OCI-LY1 (cell line): ENCODE measurements around the gene EDEM1.

Experiments
- H2AFZ ChIP-seq: fragments of 200-600 bp; sonication (generic), shearing (Covaris generic); 2 replicates; pipeline ENCODE4 v1.6.0; 2014; ENCODE audit warnings: antibody characterized with exemption, mild to moderate bottlenecking, low read length
- H3F3A ChIP-seq: fragments of 200-600 bp; sonication (generic), shearing (Covaris generic); 2 replicates; pipeline ENCODE4 v1.6.0; 2014; ENCODE audit warnings: mild to moderate bottlenecking, antibody characterized with exemption, low read length, moderate library complexity; ENCODE audit not compliant: insufficient read depth
- H3K27ac ChIP-seq: fragments of 200-600 bp; sonication (generic); 2 replicates; pipeline ENCODE4 v1.5.1; 2014; ENCODE audit warnings: low read length, mixed run types, mild to moderate bottlenecking, low read depth; ENCODE audit not compliant: poor library complexity, severe bottlenecking
- H3K27me3 ChIP-seq: fragments of 200-600 bp; sonication (generic); 2 replicates; pipeline ENCODE4 v1.6.0; 2014; ENCODE audit warnings: antibody characterized with exemption, mild to moderate bottlenecking, low read length, moderate library complexity; ENCODE audit not compliant: insufficient read depth
- H3K36me3 ChIP-seq: fragments of 200-600 bp; sonication (generic); 2 replicates; pipeline ENCODE4 v1.6.1; 2014; ENCODE audit warnings: mild to moderate bottlenecking, antibody characterized with exemption, low read length, moderate library complexity, mixed read lengths; ENCODE audit not compliant: insufficient read depth
- H3K4me1 ChIP-seq: fragments of 200-600 bp; sonication (generic); 2 replicates; pipeline ENCODE4 v1.5.1; 2014; ENCODE audit warnings: mild to moderate bottlenecking, low read length, moderate library complexity; ENCODE audit not compliant: insufficient read depth, severe bottlenecking
- H3K4me2 ChIP-seq: fragments of 200-600 bp; sonication (generic), shearing (Covaris generic); 2 replicates; pipeline ENCODE4 v1.6.1; 2014; ENCODE audit warnings: low read length
- H3K4me3 ChIP-seq: fragments of 200-600 bp; sonication (generic); 2 replicates; pipeline ENCODE4 v1.5.1; 2014; ENCODE audit warnings: low read length, low read depth, mild to moderate bottlenecking, mixed read lengths; ENCODE audit not compliant: poor library complexity, severe bottlenecking
- H3K79me2 ChIP-seq: fragments of 200-600 bp; shearing (Covaris generic); 2 replicates; pipeline ENCODE4 v1.6.1; 2016; ENCODE audit warnings: mixed run types, low read length, mixed read lengths; ENCODE audit not compliant: insufficient read depth
- H3K9ac ChIP-seq: fragments of 200-600 bp; sonication (generic), shearing (Covaris generic); 2 replicates; pipeline ENCODE4 v1.6.1; 2014; ENCODE audit warnings: mild to moderate bottlenecking, low read length, mixed read lengths
- H3K9me2 ChIP-seq: fragments of 200-600 bp; sonication (generic), shearing (Covaris generic); 2 replicates; pipeline ENCODE4 v1.6.1; 2014; ENCODE audit warnings: low read depth, mild to moderate bottlenecking, low read length, mixed read lengths
- H3K9me3 ChIP-seq: fragments of 200-600 bp; shearing (Covaris generic); 2 replicates; pipeline ENCODE4 v1.6.1; 2014; ENCODE audit warnings: low read length, mixed read lengths
- H4K20me1 ChIP-seq: fragments of 200-600 bp; sonication (generic), shearing (Covaris generic); 2 replicates; pipeline ENCODE4 v1.6.0; 2016; ENCODE audit warnings: mild to moderate bottlenecking, low read length; ENCODE audit not compliant: insufficient read depth
- CTCF ChIP-seq: fragments of 200-600 bp; sonication (generic), shearing (Covaris generic); IDR thresholded peaks from 2 replicates; pipeline ENCODE4 v1.5.1; 2017; ENCODE audit warnings: mild to moderate bottlenecking, antibody characterized with exemption, low read length, moderate library complexity, mixed read lengths
- EZH2 ChIP-seq: fragments of 200-600 bp; sonication (generic), shearing (Covaris generic); IDR thresholded peaks from 2 replicates; pipeline ENCODE4 v1.8.0; 2017; ENCODE audit warnings: borderline replicate concordance, mixed run types, mild to moderate bottlenecking, antibody characterized with exemption, low read length, moderate library complexity, mixed read lengths

EDEM1 gene

GRCh38 chr3:5218815-5219214, 31.3 kb downstream of the EDEM1 start:
- Histone ChIP-seq H3K27me3 (no peaks in the 10 kb centered on the region), H3K9ac (no peak overlapping the region), H3K9me2 (no peaks in the 10 kb centered on the region), H3K4me3 (no peak overlapping the region), H3K9me3 (no peaks in the 10 kb centered on the region), H3K27ac (no peak overlapping the region), H2AFZ (no peak overlapping the region), H3K4me2 (no peak overlapping the region), H3K4me1 (no peaks in the 10 kb centered on the region), H3F3A (no peaks in the 10 kb centered on the region), H3K79me2 (no peaks in the 10 kb centered on the region), H3K36me3 (peaks cover 62% of the 10 kb centered on the region), H4K20me1 (no peaks in the 10 kb centered on the region)
- TF ChIP-seq CTCF (no peak), EZH2 (no peak)

GRCh38 chr3:5219216-5219615, 31.7 kb downstream of the EDEM1 start:
- H3K9me2 ChIP-seq: no peaks in the 10 kb centered on the region
- H3K27ac ChIP-seq: no peak overlapping the region
- no peaks in the 10 kb centered on the region for H3F3A ChIP-seq
- H3K9ac ChIP-seq: no peak overlapping the region
- H3K4me3 ChIP-seq: no peak overlapping the region
- no peak overlapping the region for H3K4me2 ChIP-seq
- H3K4me1 ChIP-seq: no peaks in the 10 kb centered on the region
- no peak overlapping the region for H2AFZ ChIP-seq
- no peaks in the 10 kb centered on the region for H3K9me3 ChIP-seq
- no peaks in the 10 kb centered on the region for H4K20me1 ChIP-seq
- H3K36me3 ChIP-seq: peaks cover 58% of the 10 kb centered on the region
- H3K27me3 ChIP-seq: no peaks in the 10 kb centered on the region
- no peak for TF ChIP-seq CTCF
- TF ChIP-seq EZH2: no peak
- H3K79me2 ChIP-seq: no peaks in the 10 kb centered on the region

GRCh38 chr3:5220193-5220592, 32.7 kb downstream of the EDEM1 start:
- Histone ChIP-seq H3K4me1 (no peaks in the 10 kb centered on the region), H3K9me3 (no peaks in the 10 kb centered on the region), H3K9ac (no peak overlapping the region), H3F3A (no peaks in the 10 kb centered on the region), H3K27ac (no peak overlapping the region), H3K4me3 (no peak overlapping the region), H3K79me2 (no peaks in the 10 kb centered on the region), H3K4me2 (no peak overlapping the region), H2AFZ (no peak overlapping the region), H3K27me3 (no peaks in the 10 kb centered on the region), H3K9me2 (no peaks in the 10 kb centered on the region), H4K20me1 (no peaks in the 10 kb centered on the region), H3K36me3 (peaks cover 48% of the 10 kb centered on the region)
- TF ChIP-seq EZH2: no peak
- no peak for TF ChIP-seq CTCF
